PC-3 (cell line): ENCODE data around the gene ACKR3. TPM values are rescaled to one million over a fixed set of nuclear protein-coding genes. Genes with fewer than 3 reads are reported as not detected.

Source experiments
- ATAC-seq: fragments of 200-7000 bp; cut with Tn5 transposase; 2 replicates; pipeline ENCODE4 v1.9.1; 2020; ENCODE audit warnings: mild to moderate bottlenecking, moderate library complexity
- BruUV-seq: library from RNA; stranded (reverse); fragments of 400-500 nt; replicated peaks from 2 replicates; lab custom pipeline; 2021; lab: Mats Ljungman, UMichigan
- CTCF ChIA-PET: fragments of 300-600 bp; sonication (Branson Sonifier 250); formaldehyde crosslinking; loops from one replicate; lab custom pipeline; 2022; ENCODE audit warnings: antibody characterized with exemption; lab: Charles Lee
- POLR2A ChIA-PET: fragments of 300-600 bp; sonication (Branson Sonifier 250); formaldehyde crosslinking; loops from one replicate; lab custom pipeline; 2022; ENCODE audit warnings: antibody characterized with exemption; ENCODE audit not compliant: unreplicated experiment; lab: Charles Lee
- DNase-seq: peaks from one replicate; pipeline ENCODE4 v3.0.0-alpha.2; 2015
- H2AFZ ChIP-seq: fragments of 300-600 bp; sonication (generic); 2 replicates; pipeline ENCODE4 v1.6.0; 2016; ENCODE audit warnings: antibody characterized with exemption, low read length
- H3F3A ChIP-seq: fragments of 300-600 bp; sonication (generic); one replicate; pipeline ENCODE4 v1.6.0; 2017; ENCODE audit warnings: antibody characterized with exemption, low read length, control low read depth, mild to moderate bottlenecking; ENCODE audit not compliant: unreplicated experiment
- H3K27ac ChIP-seq: fragments of 300-600 bp; sonication (generic); 2 replicates; pipeline ENCODE4 v1.5.1; 2016; ENCODE audit warnings: mild to moderate bottlenecking, low read length
- H3K27me3 ChIP-seq: fragments of 300-600 bp; sonication (generic); 2 replicates; pipeline ENCODE4 v1.6.1; 2016; ENCODE audit warnings: low read length, mixed read lengths
- H3K36me3 ChIP-seq: fragments of 300-600 bp; sonication (generic); 2 replicates; pipeline ENCODE4 v1.6.1; 2016; ENCODE audit warnings: low read depth, mixed run types, low read length, mixed read lengths
- H3K4me1 ChIP-seq: fragments of 300-600 bp; sonication (generic); 2 replicates; pipeline ENCODE4 v1.5.1; 2016; ENCODE audit warnings: low read length; ENCODE audit not compliant: insufficient read depth
- H3K4me2 ChIP-seq: fragments of 300-600 bp; sonication (generic); 2 replicates; pipeline ENCODE4 v1.6.0; 2016; ENCODE audit warnings: low read length
- H3K4me3 ChIP-seq: fragments of 300-600 bp; sonication (generic); 2 replicates; pipeline ENCODE4 v1.5.1; 2016; ENCODE audit warnings: mild to moderate bottlenecking, low read length, mixed read lengths
- H3K79me2 ChIP-seq: fragments of 300-600 bp; sonication (generic); 2 replicates; pipeline ENCODE4 v1.6.1; 2017; ENCODE audit warnings: low read length, mixed read lengths
- H3K9ac ChIP-seq: fragments of 300-600 bp; sonication (generic); 2 replicates; pipeline ENCODE4 v1.6.0; 2016; ENCODE audit warnings: mild to moderate bottlenecking, low read length
- H3K9me2 ChIP-seq: fragments of 300-600 bp; sonication (generic); replicated peaks from 2 replicates; pipeline ENCODE4 v1.6.1; 2016; ENCODE audit warnings: mixed run types, low read length, mixed read lengths
- H3K9me3 ChIP-seq: fragments of 300-600 bp; sonication (generic); 2 replicates; pipeline ENCODE4 v1.6.1; 2016; ENCODE audit warnings: low read length, mixed read lengths
- H4K20me1 ChIP-seq: fragments of 300-600 bp; sonication (generic); 2 replicates; pipeline ENCODE4 v1.6.1; 2016; ENCODE audit warnings: low read length, mixed read lengths
- EZH2 ChIP-seq: fragments of 300-600 bp; sonication (generic); IDR thresholded peaks from one replicate; pipeline ENCODE4 v1.6.1; 2017; ENCODE audit warnings: antibody characterized with exemption, mild to moderate bottlenecking, low read length; ENCODE audit not compliant: unreplicated experiment
- EZH2phosphoT487 ChIP-seq: fragments of 300-600 bp; sonication (generic); IDR thresholded peaks from 2 replicates; pipeline ENCODE4 v1.6.1; 2018; ENCODE audit warnings: mild to moderate bottlenecking, antibody characterized with exemption, low read length, borderline replicate concordance
- intact Hi-C: fragments of 100-400 bp; cut with micrococcal nuclease; formaldehyde crosslinking; loops from 2 replicates; pipeline ENCODE4 v1.9.0; 2023
- total RNA-seq: library from RNA; depleted of rRNA; stranded (reverse); fragments of >200 nt; gene quantifications from 2 replicates; pipeline ENCODE4 v1.2.3, GENCODE V29; 2014
- TF ChIP-seq, protein P1 (sequence below): fragments of 300-600 bp; sonication (generic); conservative IDR thresholded peaks from 2 replicates; pipeline ENCODE4 v1.5.1; 2017; ENCODE audit warnings: antibody characterized with exemption, low read depth, mild to moderate bottlenecking, low read length

ACKR3 gene
- total RNA-seq, 1 experiment from 2014 or later = 3.1 TPM

- TF ChIP-seq, protein P1, sequence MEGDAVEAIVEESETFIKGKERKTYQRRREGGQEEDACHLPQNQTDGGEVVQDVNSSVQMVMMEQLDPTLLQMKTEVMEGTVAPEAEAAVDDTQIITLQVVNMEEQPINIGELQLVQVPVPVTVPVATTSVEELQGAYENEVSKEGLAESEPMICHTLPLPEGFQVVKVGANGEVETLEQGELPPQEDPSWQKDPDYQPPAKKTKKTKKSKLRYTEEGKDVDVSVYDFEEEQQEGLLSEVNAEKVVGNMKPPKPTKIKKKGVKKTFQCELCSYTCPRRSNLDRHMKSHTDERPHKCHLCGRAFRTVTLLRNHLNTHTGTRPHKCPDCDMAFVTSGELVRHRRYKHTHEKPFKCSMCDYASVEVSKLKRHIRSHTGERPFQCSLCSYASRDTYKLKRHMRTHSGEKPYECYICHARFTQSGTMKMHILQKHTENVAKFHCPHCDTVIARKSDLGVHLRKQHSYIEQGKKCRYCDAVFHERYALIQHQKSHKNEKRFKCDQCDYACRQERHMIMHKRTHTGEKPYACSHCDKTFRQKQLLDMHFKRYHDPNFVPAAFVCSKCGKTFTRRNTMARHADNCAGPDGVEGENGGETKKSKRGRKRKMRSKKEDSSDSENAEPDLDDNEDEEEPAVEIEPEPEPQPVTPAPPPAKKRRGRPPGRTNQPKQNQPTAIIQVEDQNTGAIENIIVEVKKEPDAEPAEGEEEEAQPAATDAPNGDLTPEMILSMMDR = no peak
- TF ChIP-seq EZH2 = no peak
- no peak for TF ChIP-seq EZH2phosphoT487
- CTCF ChIA-PET = no interaction called here
Observed at GRCh38 chr2:236593531-236593930, 23.9 kb downstream of the ACKR3 start.

DNA sequence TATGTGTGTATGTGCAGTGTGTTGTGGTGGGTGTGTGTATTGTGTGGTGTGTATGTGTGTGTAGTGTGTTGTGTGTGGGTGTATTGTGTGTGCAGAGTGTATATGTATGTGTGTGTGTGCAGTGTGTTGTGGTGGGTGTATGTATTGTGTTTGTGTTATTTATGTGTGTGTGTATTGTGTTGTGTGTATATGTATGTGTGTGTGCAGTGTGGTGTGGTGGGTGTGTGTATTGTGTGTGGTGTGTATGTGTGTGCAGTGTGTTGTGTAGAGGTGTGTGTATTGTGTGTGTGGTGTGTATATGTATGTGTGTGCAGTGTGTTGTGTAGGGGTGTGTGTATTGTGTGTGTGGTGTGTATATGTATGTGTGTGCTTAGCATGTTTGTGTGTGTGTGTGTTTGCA is 24.3 kb downstream of the ACKR3 start:
- Histone ChIP-seq H3K4me1 (no peaks in the 10 kb centered on the region), H3F3A (no peaks in the 10 kb centered on the region), H3K4me2 (no peak overlapping the region), H3K9ac (no peak overlapping the region), H3K9me2 (no peaks in the 10 kb centered on the region), H3K79me2 (no peaks in the 10 kb centered on the region), H3K27ac (no peak overlapping the region), H2AFZ (no peak overlapping the region), H3K4me3 (no peak overlapping the region), H3K36me3 (no peaks in the 10 kb centered on the region), H3K9me3 (no peaks in the 10 kb centered on the region), H3K27me3 (no peaks in the 10 kb centered on the region), H4K20me1 (no peaks in the 10 kb centered on the region)
- DNase-seq (no peak), ATAC-seq (no peak)
- TF ChIP-seq, protein P1 = no peak
- TF ChIP-seq EZH2phosphoT487 = no peak
- no peak for TF ChIP-seq EZH2
- ChIA-PET POLR2A (no interaction called here), CTCF (no interaction called here)
- BruUV-seq = no TSS peak
- intact Hi-C loops = no loop called here

More at GRCh38 chr2:236593531-236593930, 23.9 kb downstream of the ACKR3 start:
- H3F3A ChIP-seq = no peaks in the 10 kb centered on the region
- H2AFZ ChIP-seq = no peak overlapping the region
- no peak overlapping the region for H3K4me2 ChIP-seq
- no peaks in the 10 kb centered on the region for H3K9me2 ChIP-seq
- no TSS peak for BruUV-seq
- H3K9ac ChIP-seq = no peak overlapping the region
- H3K27ac ChIP-seq = no peak overlapping the region
- H3K27me3 ChIP-seq = no peaks in the 10 kb centered on the region
- no peaks in the 10 kb centered on the region for H4K20me1 ChIP-seq
- no peaks in the 10 kb centered on the region for H3K4me1 ChIP-seq
- no peaks in the 10 kb centered on the region for H3K9me3 ChIP-seq
- no peak for ATAC-seq
- no peaks in the 10 kb centered on the region for H3K79me2 ChIP-seq
- no peaks in the 10 kb centered on the region for H3K36me3 ChIP-seq
- no peak overlapping the region for H3K4me3 ChIP-seq
- POLR2A ChIA-PET = no interaction called here
- intact Hi-C loops = no loop called here
- no peak for DNase-seq

- Histone ChIP-seq H3K4me1 (no peaks in the 10 kb centered on the region), H3K4me3 (no peak overlapping the region), H3K27ac (no peak overlapping the region), H3K79me2 (no peaks in the 10 kb centered on the region), H3K27me3 (no peaks in the 10 kb centered on the region), H3K9me3 (no peaks in the 10 kb centered on the region), H3F3A (no peaks in the 10 kb centered on the region), H3K36me3 (no peaks in the 10 kb centered on the region), H2AFZ (no peak overlapping the region), H3K4me2 (no peak overlapping the region), H3K9ac (no peak overlapping the region), H3K9me2 (no peaks in the 10 kb centered on the region), H4K20me1 (no peaks in the 10 kb centered on the region)
- TF ChIP-seq, protein P1 = no peak
- TF ChIP-seq EZH2 = no peak
- BruUV-seq = no TSS peak
- ChIA-PET POLR2A (no interaction called here), CTCF (no interaction called here)
- intact Hi-C loops = no loop called here
- no peak for DNase-seq
- no peak for ATAC-seq
Observed at GRCh38 chr2:236597629-236598028, 28.0 kb downstream of the ACKR3 start.
